ENCODE data around the gene PDE4D. TPM values are rescaled to one million over a fixed set of nuclear protein-coding genes. Genes with fewer than 3 reads are reported as not detected.

PDE4D gene
- total and polyA plus RNA-seq, 2 of the 4 experiments (the other 2 are of a cell fraction), result 1.4 to 7.9 TPM

GRCh38 chr5:59579101-59579823, 314.3 kb downstream of the PDE4D start:
- dilution Hi-C loops (cut with HindIII; ENCODE audit: low sequenced_read_pairs, unreplicated experiment) (no loop called here), in situ Hi-C loops (cut with MboI; ENCODE audit: low sequenced_read_pairs) (no loop called here), intact Hi-C loops (cut with micrococcal nuclease) (no loop called here)
- no TSS peak for BruUV-seq (replicated peaks)
- ChIA-PET CTCF (no interaction called here), POLR2A (ENCODE audit: unreplicated experiment) (no interaction called here)
- Histone ChIP-seq H3K23ac (ENCODE audit: low read depth, low read length) (no peak overlapping the region), H2BK120ac (ENCODE audit: low read depth, low read length) (no peak overlapping the region), H3K9me3 (ENCODE audit: control insufficient read depth, insufficient read depth, low read length) (no peaks in the 10 kb centered on the region), H4K8ac (ENCODE audit: low read depth in 2 of 2, low read length in 2 of 2) (no peak overlapping the region), H3K56ac (ENCODE audit: extremely low read depth, insufficient read depth, low read length) (no peak overlapping the region), H2BK5ac (ENCODE audit: low read depth, low read length, poor library complexity, severe bottlenecking) (no peak overlapping the region), H2AFZ (replicated peaks; ENCODE audit: low read length, poor library complexity) (no peak overlapping the region), H3K4ac (ENCODE audit: low read depth, low read length) (no peak overlapping the region), H2BK15ac (ENCODE audit: low read depth, low read length) (no peak overlapping the region), H2BK20ac (ENCODE audit: low read depth, low read length) (no peak overlapping the region), H4K91ac (ENCODE audit: insufficient read depth, low read depth, low read length) (no peak overlapping the region), H3K18ac (ENCODE audit: low read depth, low read length) (no peak overlapping the region), H3K79me1 (ENCODE audit: low read depth in 1 of 2, low read length in 2 of 2) (no peaks in the 10 kb centered on the region), H3K4me1 (ENCODE audit: control insufficient read depth, insufficient read depth, low read length) (no peaks in the 10 kb centered on the region), H3K9ac (ENCODE audit: low read depth, low read length) (no peak overlapping the region), H2AK5ac (ENCODE audit: low read depth, low read length) (no peak overlapping the region), H3K27ac (ENCODE audit: insufficient read depth, low read length) (no peak overlapping the region), H3K9me1 (ENCODE audit: insufficient read depth, low read length) (no peaks in the 10 kb centered on the region), H4K20me1 (ENCODE audit: insufficient read depth, low read length) (no peaks in the 10 kb centered on the region), H3K4me3 (ENCODE audit: insufficient read depth, low read depth, low read length) (no peak overlapping the region), H3K36me3 (ENCODE audit: control insufficient read depth, insufficient read depth, low read length) (no peaks in the 10 kb centered on the region), H3K14ac (replicated peaks; ENCODE audit: low read depth, low read length) (no peak overlapping the region), H3K4me2 (ENCODE audit: low read depth, low read length) (no peak overlapping the region), H2AK9ac (replicated peaks; ENCODE audit: low read depth, low read length, poor library complexity) (no peak overlapping the region), H3K27me3 (ENCODE audit: control insufficient read depth, insufficient read depth, low read length) (no peaks in the 10 kb centered on the region), H4K5ac (ENCODE audit: low read depth, low read length) (no peak overlapping the region)
- no peak for ATAC-seq (ENCODE audit: low read depth)
- TF ChIP-seq MAFK (IDR thresholded peaks at IDR 0.05; ENCODE audit: low read depth, low read length) (no peak), SMC3 (IDR thresholded peaks at IDR 0.05; ENCODE audit: low read depth, low read length) (no peak), RCOR1 (IDR thresholded peaks at IDR 0.05; ENCODE audit: insufficient replicate concordance, low read length) (no peak), POLR2A (IDR thresholded peaks at IDR 0.05; ENCODE audit: low read depth, low read length) (no peak), ELK1 (IDR thresholded peaks at IDR 0.05; ENCODE audit: borderline replicate concordance, low read depth, low read length) (no peak), CTCF (conservative IDR thresholded peaks at IDR 0.05; ENCODE audit: low read depth, low read length) (no peak), CHD1 (IDR thresholded peaks at IDR 0.05; ENCODE audit: low read depth, low read length) (no peak), CEBPB (IDR thresholded peaks at IDR 0.05; ENCODE audit: low read depth, low read length) (no peak), USF2 (IDR thresholded peaks at IDR 0.05; ENCODE audit: low read depth, low read length) (no peak), RFX5 (IDR thresholded peaks at IDR 0.05; ENCODE audit: low read depth, low read length) (no peak), MXI1 (IDR thresholded peaks at IDR 0.05; ENCODE audit: borderline replicate concordance, low read depth, low read length) (no peak), RAD21 (IDR thresholded peaks at IDR 0.05; ENCODE audit: low read length) (no peak), NFE2L2 (IDR thresholded peaks at IDR 0.05; ENCODE audit: low read depth, low read length) (no peak), MAZ (IDR thresholded peaks at IDR 0.05; ENCODE audit: borderline replicate concordance, low read depth, low read length) (no peak), FOS (IDR thresholded peaks at IDR 0.05; ENCODE audit: low read depth, low read length) (no peak), BHLHE40 (IDR thresholded peaks at IDR 0.05; ENCODE audit: low read depth, low read length) (no peak)
- DNase-seq, result no peak
- WGBS, 2 experiments (ENCODE audit: extremely low coverage in 2 of 2, insufficient read length in 1 of 2), result no CpG with 5 or more reads among the region's 2 CpGs

Measured in IMR-90 (cell line).